A673 (cell line): ENCODE results near the gene SEPTIN1.

ENCODE experiments used
- EZH2 ChIP-seq: fragments of 200-600 bp; sonication (generic); IDR thresholded peaks from 2 replicates; pipeline ENCODE4 v1.6.1; 2017; ENCODE audit warnings: borderline replicate concordance, low read depth, mild to moderate bottlenecking, mixed read lengths, antibody characterized with exemption, low read length; ENCODE audit not compliant: poor library complexity, severe bottlenecking
- TF ChIP-seq, protein P1 (sequence below): fragments of 300-800, 200-600 bp; sonication (generic); conservative IDR thresholded peaks from 2 replicates; pipeline ENCODE4 v1.5.1; 2017; ENCODE audit warnings: low read depth, mild to moderate bottlenecking, antibody characterized with exemption, low read length, moderate library complexity, mixed read lengths

DNA sequence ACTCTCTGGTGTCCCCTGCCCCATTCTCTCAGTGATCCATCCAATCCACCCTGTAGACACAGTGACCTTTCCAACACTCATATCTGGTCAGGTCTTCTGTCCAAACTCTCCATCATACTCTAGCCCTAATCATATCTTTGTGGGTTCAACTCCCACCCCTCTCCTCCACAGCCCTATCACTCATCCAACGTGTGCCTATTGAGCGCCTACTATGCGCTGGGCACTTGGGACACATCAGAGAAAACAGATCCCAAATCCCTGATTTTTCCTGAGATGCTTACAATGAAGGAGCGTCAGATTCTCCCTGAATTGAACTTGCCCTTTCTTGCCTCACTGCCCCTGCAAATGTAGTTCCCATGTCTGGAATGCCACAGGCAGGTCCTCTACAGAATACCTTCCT, 45.7 kb upstream of the SEPTIN1 start:
- TF ChIP-seq, protein P1, sequence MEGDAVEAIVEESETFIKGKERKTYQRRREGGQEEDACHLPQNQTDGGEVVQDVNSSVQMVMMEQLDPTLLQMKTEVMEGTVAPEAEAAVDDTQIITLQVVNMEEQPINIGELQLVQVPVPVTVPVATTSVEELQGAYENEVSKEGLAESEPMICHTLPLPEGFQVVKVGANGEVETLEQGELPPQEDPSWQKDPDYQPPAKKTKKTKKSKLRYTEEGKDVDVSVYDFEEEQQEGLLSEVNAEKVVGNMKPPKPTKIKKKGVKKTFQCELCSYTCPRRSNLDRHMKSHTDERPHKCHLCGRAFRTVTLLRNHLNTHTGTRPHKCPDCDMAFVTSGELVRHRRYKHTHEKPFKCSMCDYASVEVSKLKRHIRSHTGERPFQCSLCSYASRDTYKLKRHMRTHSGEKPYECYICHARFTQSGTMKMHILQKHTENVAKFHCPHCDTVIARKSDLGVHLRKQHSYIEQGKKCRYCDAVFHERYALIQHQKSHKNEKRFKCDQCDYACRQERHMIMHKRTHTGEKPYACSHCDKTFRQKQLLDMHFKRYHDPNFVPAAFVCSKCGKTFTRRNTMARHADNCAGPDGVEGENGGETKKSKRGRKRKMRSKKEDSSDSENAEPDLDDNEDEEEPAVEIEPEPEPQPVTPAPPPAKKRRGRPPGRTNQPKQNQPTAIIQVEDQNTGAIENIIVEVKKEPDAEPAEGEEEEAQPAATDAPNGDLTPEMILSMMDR = no peak
- no peak for TF ChIP-seq EZH2
